Measurements from ENCODE around the gene AP1S2.
A peak's percentile ranks its signal among the peaks of the same experiment; 100 is the strongest.

The AP1S2 gene

GRCh38 chrX:15894724-15895123 is 40.1 kb upstream of the AP1S2 start:
- Histone ChIP-seq H3K4me3 (ENCODE audit: low read length) (no peak overlapping the region), H3K4me2 (ENCODE audit: low read length) (no peak overlapping the region), H4K20me1 (ENCODE audit: control insufficient read depth, insufficient read depth, low read depth, low read length) (no peaks in the 10 kb centered on the region), H3K9me3 (ENCODE audit: control insufficient read depth, insufficient read depth, low read length) (no peaks in the 10 kb centered on the region), H3K27ac (ENCODE audit: low read depth, low read length) (no peak overlapping the region), H3K79me2 (ENCODE audit: control insufficient read depth, low read length) (no peaks in the 10 kb centered on the region), H3K4me1 (ENCODE audit: control insufficient read depth, low read length) (no peaks in the 10 kb centered on the region), H3K9me2 (replicated peaks; ENCODE audit: control insufficient read depth, low read length) (no peaks in the 10 kb centered on the region), H3K36me3 (ENCODE audit: control insufficient read depth, low read length) (no peaks in the 10 kb centered on the region), H3K27me3 (ENCODE audit: control insufficient read depth, low read length) (no peaks in the 10 kb centered on the region), H3F3A (ENCODE audit: control insufficient read depth, insufficient read depth) (no peaks in the 10 kb centered on the region)
- TF ChIP-seq EZH2phosphoT487 (IDR thresholded peaks at IDR 0.05; ENCODE audit: borderline replicate concordance, low read length) (no peak), CTCF (IDR thresholded peaks at IDR 0.05; ENCODE audit: low read depth, low read length, poor library complexity, severe bottlenecking) (no peak)

GRCh38 chrX:15890463-15890862 is 35.9 kb upstream of the AP1S2 start:
- H3K36me3 ChIP-seq (ENCODE audit: control insufficient read depth, low read length) = no peaks in the 10 kb centered on the region

GRCh38 chrX:15888062-15888461 is 33.4 kb upstream of the AP1S2 start:
- H3K9me3 ChIP-seq (ENCODE audit: control insufficient read depth, insufficient read depth, low read length) = no peaks in the 10 kb centered on the region
- no peaks in the 10 kb centered on the region for H3F3A ChIP-seq (ENCODE audit: control insufficient read depth, insufficient read depth)
- H4K20me1 ChIP-seq (ENCODE audit: control insufficient read depth, insufficient read depth, low read depth, low read length) = no peaks in the 10 kb centered on the region
- peaks cover 11% of the 10 kb centered on the region for H3K4me1 ChIP-seq (ENCODE audit: control insufficient read depth, low read length)
- H3K4me3 ChIP-seq (ENCODE audit: low read length) = no peak overlapping the region
- H3K4me2 ChIP-seq (ENCODE audit: low read length) = no peak overlapping the region
- H3K27ac ChIP-seq (ENCODE audit: low read depth, low read length) = no peak overlapping the region
- no peaks in the 10 kb centered on the region for H3K9me2 ChIP-seq (replicated peaks; ENCODE audit: control insufficient read depth, low read length)
- TF ChIP-seq EZH2phosphoT487 (IDR thresholded peaks at IDR 0.05; ENCODE audit: borderline replicate concordance, low read length) (no peak), CTCF (IDR thresholded peaks at IDR 0.05; ENCODE audit: low read depth, low read length, poor library complexity, severe bottlenecking) (no peak)
- no peaks in the 10 kb centered on the region for H3K36me3 ChIP-seq (ENCODE audit: control insufficient read depth, low read length)
- H3K79me2 ChIP-seq (ENCODE audit: control insufficient read depth, low read length) = no peaks in the 10 kb centered on the region
- H3K27me3 ChIP-seq (ENCODE audit: control insufficient read depth, low read length) = no peaks in the 10 kb centered on the region

More at GRCh38 chrX:15890463-15890862, 35.9 kb upstream of the AP1S2 start:
- H3K79me2 ChIP-seq (ENCODE audit: control insufficient read depth, low read length) = no peaks in the 10 kb centered on the region
- H4K20me1 ChIP-seq (ENCODE audit: control insufficient read depth, insufficient read depth, low read depth, low read length) = no peaks in the 10 kb centered on the region
- H3K4me2 ChIP-seq (ENCODE audit: low read length) = no peak overlapping the region
- no peaks in the 10 kb centered on the region for H3F3A ChIP-seq (ENCODE audit: control insufficient read depth, insufficient read depth)
- no peak overlapping the region for H3K4me3 ChIP-seq (ENCODE audit: low read length)
- H3K27me3 ChIP-seq (ENCODE audit: control insufficient read depth, low read length) = no peaks in the 10 kb centered on the region
- no peaks in the 10 kb centered on the region for H3K9me2 ChIP-seq (replicated peaks; ENCODE audit: control insufficient read depth, low read length)
- peaks cover 6% of the 10 kb centered on the region for H3K4me1 ChIP-seq (ENCODE audit: control insufficient read depth, low read length)
- no peak overlapping the region for H3K27ac ChIP-seq (ENCODE audit: low read depth, low read length)
- no peaks in the 10 kb centered on the region for H3K9me3 ChIP-seq (ENCODE audit: control insufficient read depth, insufficient read depth, low read length)
- TF ChIP-seq CTCF (IDR thresholded peaks at IDR 0.05; ENCODE audit: low read depth, low read length, poor library complexity, severe bottlenecking) (no peak), EZH2phosphoT487 (IDR thresholded peaks at IDR 0.05; ENCODE audit: borderline replicate concordance, low read length) (no peak)

DNA sequence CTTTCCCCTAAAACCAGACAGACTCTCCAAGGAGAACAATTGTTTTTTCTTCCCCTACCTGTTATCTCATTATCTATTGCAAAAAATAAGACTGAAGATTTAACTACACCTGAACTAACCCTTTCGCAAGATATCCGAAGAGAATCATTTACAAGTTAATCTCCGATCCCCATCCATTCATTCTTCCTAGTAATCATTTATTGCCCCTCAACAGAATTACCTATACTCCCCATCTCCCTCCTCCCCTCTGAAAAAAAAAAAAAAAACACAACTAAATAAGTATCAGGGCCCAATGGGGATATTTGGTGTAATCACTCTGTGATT is 28.9 kb upstream of the AP1S2 start:
- H3K36me3 ChIP-seq (ENCODE audit: control insufficient read depth, low read length) = no peaks in the 10 kb centered on the region
- H3K79me2 ChIP-seq (ENCODE audit: control insufficient read depth, low read length) = no peaks in the 10 kb centered on the region
- H3K4me2 ChIP-seq (ENCODE audit: low read length) = 0 out of 2 replicates have a peak overlapping the region, but pooled peaks have one; percentile 24
- H3K9me3 ChIP-seq (ENCODE audit: control insufficient read depth, insufficient read depth, low read length) = no peaks in the 10 kb centered on the region
- no peaks in the 10 kb centered on the region for H3K9me2 ChIP-seq (replicated peaks; ENCODE audit: control insufficient read depth, low read length)
- no peak overlapping the region for H3K4me3 ChIP-seq (ENCODE audit: low read length)
- no peak for TF ChIP-seq EZH2phosphoT487 (IDR thresholded peaks at IDR 0.05; ENCODE audit: borderline replicate concordance, low read length)
- no peak for TF ChIP-seq CTCF (IDR thresholded peaks at IDR 0.05; ENCODE audit: low read depth, low read length, poor library complexity, severe bottlenecking)
- H3K27me3 ChIP-seq (ENCODE audit: control insufficient read depth, low read length) = no peaks in the 10 kb centered on the region
- no peaks in the 10 kb centered on the region for H4K20me1 ChIP-seq (ENCODE audit: control insufficient read depth, insufficient read depth, low read depth, low read length)
- no peaks in the 10 kb centered on the region for H3F3A ChIP-seq (ENCODE audit: control insufficient read depth, insufficient read depth)
- H3K27ac ChIP-seq (ENCODE audit: low read depth, low read length) = no peak overlapping the region
- peaks cover 23% of the 10 kb centered on the region for H3K4me1 ChIP-seq (ENCODE audit: control insufficient read depth, low read length)
